Calu3 (cell line): ENCODE data around the gene SMPD2. TPM values are rescaled to one million over a fixed set of nuclear protein-coding genes. Genes with fewer than 3 reads are reported as not detected.

Experiments used
- BruUV-seq: library from RNA; stranded (reverse); fragments of 400-500 nt; replicated peaks from 2 replicates; lab custom pipeline; 2021; lab: Mats Ljungman, UMichigan
- CTCF ChIA-PET: fragments of 300-600 bp; sonication (Branson Sonifier 250); formaldehyde crosslinking; loops from one replicate; lab custom pipeline; 2022; ENCODE audit warnings: antibody characterized with exemption; lab: Charles Lee
- DNase-seq: peaks from one replicate; pipeline ENCODE4 v3.0.0; 2022
- H3K27ac Mint-ChIP-seq: one replicate; pipeline ENCODE4 v1.8.0; 2022; ENCODE audit warnings: mixed read lengths; ENCODE audit not compliant: unreplicated experiment
- H3K27me3 Mint-ChIP-seq: one replicate; pipeline ENCODE4 v1.8.0; 2022; ENCODE audit warnings: mixed read lengths; ENCODE audit not compliant: unreplicated experiment
- H3K36me3 Mint-ChIP-seq: one replicate; pipeline ENCODE4 v1.8.0; 2022; ENCODE audit warnings: mild to moderate bottlenecking, moderate library complexity, mixed read lengths; ENCODE audit not compliant: insufficient read depth, unreplicated experiment
- H3K4me1 Mint-ChIP-seq: one replicate; pipeline ENCODE4 v1.8.0; 2022; ENCODE audit warnings: mild to moderate bottlenecking, low read depth, mixed read lengths; ENCODE audit not compliant: unreplicated experiment
- H3K4me3 Mint-ChIP-seq: one replicate; pipeline ENCODE4 v1.8.0; 2022; ENCODE audit warnings: mild to moderate bottlenecking, low read depth, moderate library complexity, mixed read lengths; ENCODE audit not compliant: unreplicated experiment
- H3K9me3 Mint-ChIP-seq: one replicate; pipeline ENCODE4 v1.8.0; 2022; ENCODE audit warnings: low read depth, mixed read lengths; ENCODE audit not compliant: unreplicated experiment
- CTCF ChIP-seq: fragments of 200-600 bp; IDR thresholded peaks from one replicate; pipeline ENCODE4 v1.8.0; 2022; ENCODE audit warnings: antibody characterized with exemption; ENCODE audit not compliant: unreplicated experiment
- intact Hi-C: fragments of 100-400 bp; cut with micrococcal nuclease; formaldehyde crosslinking; loops from one replicate; pipeline ENCODE4 v1.10.0; 2022; ENCODE audit not compliant: unreplicated experiment
- total RNA-seq: library from RNA; stranded (reverse); gene quantifications from 2 replicates; pipeline ENCODE4 v1.2.3, GENCODE V29; 2022

SMPD2 gene
- total RNA-seq, 1 experiment from 2014 or later, result 17.3 TPM

DNA sequence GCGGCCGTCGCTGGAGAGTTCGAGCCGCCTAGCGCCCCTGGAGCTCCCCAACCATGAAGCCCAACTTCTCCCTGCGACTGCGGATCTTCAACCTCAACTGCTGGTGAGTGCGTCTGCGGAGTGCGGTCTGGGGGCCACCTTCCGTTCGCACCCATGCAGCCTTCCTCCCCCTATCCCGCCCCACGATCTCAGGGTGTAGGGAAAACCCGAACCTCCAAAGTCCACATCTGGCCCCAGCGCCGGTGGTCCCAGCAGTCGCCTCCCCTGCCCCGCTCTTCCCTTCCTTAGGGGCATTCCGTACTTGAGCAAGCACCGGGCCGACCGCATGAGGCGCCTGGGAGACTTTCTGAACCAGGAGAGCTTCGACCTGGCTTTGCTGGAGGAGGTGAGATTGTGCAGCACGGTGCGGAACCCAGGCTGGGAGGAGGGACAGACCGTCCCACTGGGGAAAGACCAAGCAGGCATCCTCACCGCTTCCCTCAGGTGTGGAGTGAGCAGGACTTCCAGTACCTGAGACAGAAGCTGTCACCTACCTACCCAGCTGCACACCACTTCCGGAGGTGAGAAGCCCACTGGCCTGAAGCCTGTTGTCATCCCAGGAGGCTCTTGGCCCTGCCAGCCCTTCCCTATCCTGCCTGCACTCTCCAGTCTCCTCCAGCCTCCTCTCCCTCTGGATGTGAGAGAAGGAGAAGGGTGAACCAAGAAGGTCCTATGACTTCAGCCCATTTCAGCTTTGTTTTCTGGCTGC, 719 bp downstream of the SMPD2 start:
- TSS peak; percentile 47 for BruUV-seq
- Mint-ChIP-seq H3K9me3 (no peaks in the 10 kb centered on the region), H3K27me3 (no peaks in the 10 kb centered on the region), H3K4me3 (peak overlapping the region; percentile 93), H3K27ac (peak overlapping the region; percentile 96), H3K4me1 (no peaks in the 10 kb centered on the region), H3K36me3 (peaks cover 51% of the 10 kb centered on the region)
- CTCF ChIA-PET, result interaction anchor here (1.3 to 2.6 kb wide), 4 partner anchors 22 to 598 kb away, joined by 3 to 17 read pairs (median 6); partner anchors contain the start of gene CD164
- peak; percentile 69 for DNase-seq
- intact Hi-C loops, result loop anchor here (5.0 kb wide), 1 partner anchor 59 kb away; the partner anchor contains the start of gene CD164
- TF ChIP-seq CTCF, result no peak

DNA sequence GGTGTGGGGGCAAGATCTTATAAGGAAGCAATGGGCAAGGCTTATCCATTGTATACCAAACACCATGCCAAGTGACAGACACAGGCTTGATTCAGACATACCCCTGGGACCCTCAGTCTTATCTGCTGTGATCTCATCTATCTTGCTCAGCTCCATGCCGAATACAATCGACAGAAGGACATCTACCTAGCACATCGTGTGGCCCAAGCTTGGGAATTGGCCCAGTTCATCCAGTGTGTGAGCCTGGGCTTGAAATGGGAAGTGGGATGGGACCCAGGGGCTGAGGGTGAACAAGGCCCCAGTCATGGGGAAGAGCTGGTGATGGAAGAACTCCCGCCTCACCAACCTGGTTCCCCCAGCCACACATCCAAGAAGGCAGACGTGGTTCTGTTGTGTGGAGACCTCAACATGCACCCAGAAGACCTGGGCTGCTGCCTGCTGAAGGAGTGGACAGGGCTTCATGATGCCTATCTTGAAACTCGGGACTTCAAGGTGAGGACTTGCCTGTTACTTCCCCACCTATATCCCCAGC, 1.9 kb downstream of the SMPD2 start:
- H3K27me3 Mint-ChIP-seq, result no peaks in the 10 kb centered on the region
- CTCF ChIA-PET, result no interaction called here
- BruUV-seq, result no TSS peak
- no peak for DNase-seq
- H3K9me3 Mint-ChIP-seq, result no peaks in the 10 kb centered on the region
- intact Hi-C loops, result loop anchor here (5.0 kb wide), 1 partner anchor 60 kb away; the partner anchor contains the start of gene CD164
- peaks cover 51% of the 10 kb centered on the region for H3K36me3 Mint-ChIP-seq
- H3K4me1 Mint-ChIP-seq, result no peaks in the 10 kb centered on the region
- H3K4me3 Mint-ChIP-seq, result peak overlapping the region; percentile 93
- H3K27ac Mint-ChIP-seq, result no peak overlapping the region
- TF ChIP-seq CTCF, result no peak

GRCh38 chr6:109443425-109443950, 3.0 kb downstream of the SMPD2 start:
- peaks cover 51% of the 10 kb centered on the region for H3K36me3 Mint-ChIP-seq
- H3K27ac Mint-ChIP-seq, result no peak overlapping the region
- intact Hi-C loops, result loop anchor here (5.0 kb wide), 1 partner anchor 61 kb away; the partner anchor contains the start of gene CD164
- no peaks in the 10 kb centered on the region for H3K27me3 Mint-ChIP-seq
- H3K4me3 Mint-ChIP-seq, result no peak overlapping the region
- H3K4me1 Mint-ChIP-seq, result no peaks in the 10 kb centered on the region
- CTCF ChIA-PET, result no interaction called here
- TF ChIP-seq CTCF, result no peak
- no TSS peak for BruUV-seq
- H3K9me3 Mint-ChIP-seq, result no peaks in the 10 kb centered on the region
- DNase-seq, result no peak

DNA sequence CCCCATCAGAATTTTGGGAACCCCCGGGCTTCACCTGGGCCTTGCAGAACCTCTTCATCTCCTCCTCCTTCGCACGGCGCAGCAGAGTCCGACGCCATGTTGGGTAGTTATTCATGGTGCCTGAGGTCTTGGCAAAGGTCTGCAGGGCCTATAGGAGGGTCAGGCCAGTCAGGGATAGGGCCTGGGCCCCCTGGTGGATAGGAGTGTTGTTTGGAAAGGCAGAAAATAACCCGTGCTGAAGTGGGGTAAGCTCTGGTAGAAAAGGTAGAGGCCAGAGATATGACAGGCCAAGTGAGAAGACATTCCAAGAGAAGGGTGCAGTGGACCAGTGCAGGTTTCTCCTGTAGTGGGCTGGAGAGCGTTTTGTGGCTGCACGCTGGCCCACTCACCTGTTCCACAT, 4.9 kb downstream of the SMPD2 start:
- Mint-ChIP-seq H3K4me1 (no peaks in the 10 kb centered on the region), H3K27ac (peak overlapping the region; percentile 30), H3K27me3 (no peaks in the 10 kb centered on the region), H3K4me3 (no peak overlapping the region), H3K9me3 (no peaks in the 10 kb centered on the region), H3K36me3 (peaks cover 39% of the 10 kb centered on the region)
- no peak for TF ChIP-seq CTCF
- no peak for DNase-seq
- BruUV-seq, result no TSS peak
- CTCF ChIA-PET, result no interaction called here
- intact Hi-C loops, result no loop called here
